ENCODE results near the gene MCC.

MCC gene

DNA sequence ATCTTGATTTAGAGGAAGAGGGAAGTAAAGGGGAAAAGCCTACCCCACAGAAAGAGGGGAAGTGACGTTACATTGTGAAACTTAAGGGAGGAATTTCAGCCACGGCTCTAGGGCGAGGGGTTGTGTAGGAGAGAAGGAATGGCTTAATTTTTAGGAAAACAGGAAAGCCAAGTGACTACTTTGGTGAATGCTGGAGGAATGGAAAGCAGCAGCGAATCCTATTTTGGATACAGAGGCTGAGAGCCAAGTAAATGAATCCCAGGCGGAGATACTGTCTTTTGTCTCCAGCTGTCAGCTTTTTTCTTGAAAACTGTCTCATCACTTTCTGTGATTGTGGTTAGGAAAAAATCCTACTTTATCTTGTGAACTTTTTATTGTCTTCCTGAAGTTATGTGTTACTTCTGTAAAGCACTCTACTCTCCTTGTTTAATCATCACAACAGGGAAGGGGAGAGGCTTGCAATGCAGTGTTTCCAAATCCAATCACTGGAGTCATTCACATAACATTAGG is 241.8 kb downstream of the MCC start:
- DNase-seq (ENCODE audit: low spot score) = no peak
- in situ Hi-C loops (cut with MboI; ENCODE audit: low pct_unique_long_range_greater_than_20kb, low sequenced_read_pairs, unreplicated experiment) = no loop called here

DNA sequence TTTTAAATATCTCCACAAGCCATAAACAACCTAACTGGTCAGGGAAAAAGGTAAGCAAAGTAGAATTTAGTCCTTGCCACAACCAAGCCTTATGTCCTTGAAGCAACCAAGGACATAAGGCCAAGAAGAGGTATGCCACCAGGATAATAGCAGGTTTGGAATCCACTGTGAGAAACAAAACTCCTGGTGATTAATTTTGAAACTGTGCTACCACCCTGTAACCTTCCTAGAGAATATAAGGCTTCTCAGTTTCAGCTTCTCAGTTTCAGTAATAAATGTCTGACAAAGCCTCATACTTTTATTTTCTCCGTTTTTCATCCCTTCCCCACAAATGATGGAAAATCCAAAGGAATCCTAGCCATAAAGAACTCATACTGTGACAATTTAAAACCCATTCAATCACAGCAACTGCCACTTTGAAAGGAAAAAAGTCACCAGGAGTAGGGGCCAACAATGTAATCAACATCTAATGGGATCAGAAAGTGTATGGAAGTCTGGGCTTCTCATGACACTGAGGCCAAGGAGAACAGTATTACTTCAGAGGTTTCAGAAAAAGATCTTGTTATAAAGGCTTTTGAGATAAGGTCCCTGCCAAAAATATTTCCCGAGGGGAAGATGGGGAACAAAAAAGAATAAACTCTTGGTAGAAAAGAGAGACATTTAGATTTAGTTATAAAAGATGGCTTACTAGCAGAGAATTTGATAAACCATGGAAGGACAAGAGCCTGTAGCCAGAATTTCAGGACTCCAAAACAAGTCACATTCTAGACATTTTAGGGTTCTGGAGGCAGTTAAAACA is 242.6 kb downstream of the MCC start:
- DNase-seq (ENCODE audit: low spot score) = no peak
- TF ChIP-seq, protein P1, sequence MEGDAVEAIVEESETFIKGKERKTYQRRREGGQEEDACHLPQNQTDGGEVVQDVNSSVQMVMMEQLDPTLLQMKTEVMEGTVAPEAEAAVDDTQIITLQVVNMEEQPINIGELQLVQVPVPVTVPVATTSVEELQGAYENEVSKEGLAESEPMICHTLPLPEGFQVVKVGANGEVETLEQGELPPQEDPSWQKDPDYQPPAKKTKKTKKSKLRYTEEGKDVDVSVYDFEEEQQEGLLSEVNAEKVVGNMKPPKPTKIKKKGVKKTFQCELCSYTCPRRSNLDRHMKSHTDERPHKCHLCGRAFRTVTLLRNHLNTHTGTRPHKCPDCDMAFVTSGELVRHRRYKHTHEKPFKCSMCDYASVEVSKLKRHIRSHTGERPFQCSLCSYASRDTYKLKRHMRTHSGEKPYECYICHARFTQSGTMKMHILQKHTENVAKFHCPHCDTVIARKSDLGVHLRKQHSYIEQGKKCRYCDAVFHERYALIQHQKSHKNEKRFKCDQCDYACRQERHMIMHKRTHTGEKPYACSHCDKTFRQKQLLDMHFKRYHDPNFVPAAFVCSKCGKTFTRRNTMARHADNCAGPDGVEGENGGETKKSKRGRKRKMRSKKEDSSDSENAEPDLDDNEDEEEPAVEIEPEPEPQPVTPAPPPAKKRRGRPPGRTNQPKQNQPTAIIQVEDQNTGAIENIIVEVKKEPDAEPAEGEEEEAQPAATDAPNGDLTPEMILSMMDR (IDR thresholded peaks at IDR 0.05; ENCODE audit: extremely low read depth, insufficient read depth, missing control alignments) = no peak
- in situ Hi-C loops (cut with MboI; ENCODE audit: low pct_unique_long_range_greater_than_20kb, low sequenced_read_pairs, unreplicated experiment) = no loop called here

More for the DNA sequence above, 241.8 kb downstream of the MCC start:
- TF ChIP-seq, protein P1 (IDR thresholded peaks at IDR 0.05; ENCODE audit: extremely low read depth, insufficient read depth, missing control alignments) = no peak

DNA sequence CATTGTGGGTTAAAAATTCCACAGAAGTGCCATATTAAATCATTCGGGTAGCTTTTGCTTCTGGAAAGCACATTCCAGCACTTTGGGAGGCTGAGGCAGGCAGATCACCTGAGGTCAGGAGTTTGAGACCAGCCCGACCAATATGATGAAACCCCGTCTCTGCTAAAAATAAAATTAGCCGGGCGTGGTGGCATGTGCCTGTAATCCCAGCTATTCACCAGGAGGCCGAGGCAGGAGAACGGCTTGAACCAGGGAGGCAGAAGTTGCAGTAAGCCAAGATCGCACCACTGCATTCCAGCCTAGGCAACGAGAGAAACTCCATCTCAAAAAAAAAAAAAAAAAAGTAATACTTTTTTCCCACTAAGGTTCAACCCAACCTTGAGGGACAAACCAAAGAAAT is 243.3 kb downstream of the MCC start:
- in situ Hi-C loops (cut with MboI; ENCODE audit: low pct_unique_long_range_greater_than_20kb, low sequenced_read_pairs, unreplicated experiment) = no loop called here
- TF ChIP-seq, protein P1 (IDR thresholded peaks at IDR 0.05; ENCODE audit: extremely low read depth, insufficient read depth, missing control alignments) = no peak
- DNase-seq (ENCODE audit: low spot score) = no peak

DNA sequence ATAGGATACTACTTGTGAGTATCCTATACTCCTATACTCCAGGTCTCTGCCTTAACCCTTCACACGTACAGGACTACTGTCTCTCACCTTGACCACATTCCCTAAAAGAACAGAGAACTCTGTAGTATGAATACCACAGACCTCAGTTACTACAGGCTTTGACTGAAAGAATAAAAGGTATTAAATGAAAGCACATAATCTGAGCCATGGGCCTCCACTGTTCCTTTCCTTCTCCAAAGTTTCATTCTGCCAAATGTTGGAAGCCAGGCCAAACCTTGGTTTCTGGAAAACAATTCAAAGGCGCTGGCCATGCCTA is 244.9 kb downstream of the MCC start:
- DNase-seq (ENCODE audit: low spot score) = no peak
- in situ Hi-C loops (cut with MboI; ENCODE audit: low pct_unique_long_range_greater_than_20kb, low sequenced_read_pairs, unreplicated experiment) = no loop called here
- TF ChIP-seq, protein P1 (IDR thresholded peaks at IDR 0.05; ENCODE audit: extremely low read depth, insufficient read depth, missing control alignments) = no peak

DNA sequence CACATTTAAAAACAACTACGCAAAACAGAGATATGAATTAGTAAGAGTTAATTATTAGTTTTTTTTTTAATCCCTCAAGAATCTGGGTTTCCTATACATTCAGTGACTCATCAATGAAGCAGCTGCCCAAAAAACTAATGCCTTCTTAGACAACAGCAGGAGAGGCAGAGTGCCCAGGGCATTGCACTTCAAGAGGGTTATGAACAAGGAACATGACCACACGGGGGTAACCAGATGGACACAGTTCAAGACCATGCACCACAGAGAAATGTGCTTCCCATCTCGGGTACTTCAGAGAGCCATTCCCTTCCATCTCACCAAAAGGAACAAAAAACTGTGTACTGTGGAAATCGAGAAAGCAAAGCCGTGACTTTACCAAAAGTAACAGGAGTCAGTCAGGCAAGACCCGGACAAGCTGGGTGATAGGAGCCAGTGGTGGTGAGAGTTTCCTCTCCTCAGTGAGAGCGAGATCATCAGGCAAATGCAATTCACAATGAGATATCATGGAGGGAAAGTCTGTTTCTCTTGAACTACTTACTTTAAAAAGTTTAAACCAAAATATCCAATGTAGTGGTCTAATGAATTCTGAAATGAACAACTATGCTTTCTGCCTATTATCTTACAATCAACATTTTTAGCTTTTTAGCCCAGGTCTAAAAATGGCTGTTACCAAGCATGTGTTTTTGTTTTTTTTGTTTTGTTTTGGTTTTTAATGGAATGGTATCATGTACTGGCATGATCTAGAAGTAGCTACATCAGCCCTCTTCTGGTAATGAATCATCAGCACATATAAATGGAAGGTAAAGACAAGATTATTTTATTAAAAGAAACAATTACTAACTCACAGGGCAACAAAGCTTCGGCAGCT is 245.5 kb downstream of the MCC start:
- TF ChIP-seq, protein P1 (IDR thresholded peaks at IDR 0.05; ENCODE audit: extremely low read depth, insufficient read depth, missing control alignments) = no peak
- in situ Hi-C loops (cut with MboI; ENCODE audit: low pct_unique_long_range_greater_than_20kb, low sequenced_read_pairs, unreplicated experiment) = no loop called here
- no peak for DNase-seq (ENCODE audit: low spot score)

DNA sequence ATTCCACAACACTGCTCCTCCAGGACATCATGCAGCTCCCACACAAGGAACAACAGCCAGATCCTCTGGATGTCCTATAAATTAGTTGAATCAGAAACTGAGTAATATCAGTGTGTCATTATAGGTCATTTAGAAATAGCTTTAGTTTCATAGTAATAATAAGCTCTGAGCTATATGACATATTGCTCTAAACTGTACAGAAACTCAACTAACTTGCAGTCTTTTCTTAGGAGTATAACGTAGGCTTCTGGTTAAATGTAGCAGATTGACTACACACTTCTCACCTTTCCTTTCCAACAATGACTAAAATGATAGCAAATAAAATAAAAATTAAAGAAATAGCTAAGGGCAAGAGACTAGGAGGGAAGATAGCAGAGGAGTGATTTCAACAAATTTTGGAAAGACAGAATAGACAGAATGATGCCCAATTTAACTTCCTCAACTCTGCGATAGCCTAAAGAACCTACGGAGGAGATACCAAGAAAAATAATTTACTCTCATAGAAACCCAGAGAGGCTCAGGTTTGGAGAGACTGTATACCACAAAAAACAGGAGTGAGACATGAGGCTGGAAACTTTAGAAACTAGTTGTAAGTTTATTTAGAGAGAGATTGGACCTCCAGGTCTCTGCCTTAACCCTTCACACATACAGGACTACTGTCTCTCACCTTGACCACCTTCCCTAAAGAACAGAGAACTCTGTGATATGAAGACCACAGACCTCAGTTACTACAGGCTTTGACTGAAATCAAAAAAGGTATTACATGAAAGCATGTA is 247.1 kb downstream of the MCC start:
- no peak for DNase-seq (ENCODE audit: low spot score)
- in situ Hi-C loops (cut with MboI; ENCODE audit: low pct_unique_long_range_greater_than_20kb, low sequenced_read_pairs, unreplicated experiment) = no loop called here
- TF ChIP-seq, protein P1 (IDR thresholded peaks at IDR 0.05; ENCODE audit: extremely low read depth, insufficient read depth, missing control alignments) = no peak
